ENCODE results near the gene SHC2.

DNA sequence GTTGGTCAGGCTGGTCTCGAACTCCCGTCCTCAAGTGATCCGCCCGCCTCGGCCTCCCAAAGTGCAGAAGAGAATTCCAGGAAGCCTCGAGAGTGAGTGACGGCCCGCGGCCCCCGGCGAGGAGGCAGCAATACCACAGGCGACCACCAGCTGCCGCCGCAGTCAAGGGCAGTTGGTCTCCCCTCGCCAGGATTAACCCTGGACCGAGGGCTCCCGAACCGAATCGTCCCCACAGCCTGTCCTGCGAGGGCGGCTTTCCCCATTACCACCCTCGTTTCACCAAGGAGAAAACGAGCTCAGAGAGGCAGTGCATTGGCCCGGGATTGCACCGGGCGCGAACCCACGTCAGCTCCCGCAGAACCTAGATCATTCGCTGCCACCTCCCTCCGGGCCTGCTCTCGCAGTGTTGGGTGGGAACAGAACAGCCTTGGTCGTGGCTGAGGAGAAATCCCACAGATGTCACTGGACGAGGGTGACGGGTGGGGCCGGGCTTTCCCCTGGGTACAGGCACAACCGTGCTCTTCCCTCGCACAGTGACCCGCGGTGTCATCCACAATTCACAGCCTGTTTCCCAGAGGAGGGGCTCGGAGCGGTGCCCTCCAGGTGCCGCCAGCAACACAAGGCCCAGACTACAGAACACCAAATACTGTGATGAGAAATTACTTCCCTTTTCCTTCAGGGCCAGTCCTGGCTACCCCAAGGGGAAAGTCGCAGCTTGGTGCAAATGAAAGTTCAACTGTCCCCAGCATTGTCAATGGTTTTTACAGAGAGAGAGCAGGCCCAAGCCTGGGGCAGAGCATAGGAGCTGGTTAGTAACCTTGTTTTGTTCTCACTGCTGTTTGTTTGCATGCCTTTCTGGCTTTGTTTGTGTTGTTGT, 76.7 kb downstream of the SHC2 start:
- TF ChIP-seq EZH2 (IDR thresholded peaks at IDR 0.05; ENCODE audit: borderline replicate concordance, low read depth, low read length, poor library complexity, severe bottlenecking) (no peak), CTCF (conservative IDR thresholded peaks at IDR 0.05; ENCODE audit: low read depth, low read length) (peak; percentile 62)
